Lower leg skin (tissue), 4 donors: ENCODE results near the gene POGZ. TPM values are rescaled to one million over a fixed set of nuclear protein-coding genes. Genes with fewer than 3 reads are reported as not detected.

ENCODE experiments used
- DNase-seq, 2 donors: peaks; one replicate each; pipeline ENCODE4 v3.0.0-alpha.2; 2019; ENCODE audit warnings: low spot score in 2 of 2
- H3K4me3 ChIP-seq: fragments of 200-600 bp; sonication (generic); 2 replicates; pipeline ENCODE4 v1.5.1; 2017; ENCODE audit warnings: mild to moderate bottlenecking, low read depth; ENCODE audit not compliant: poor library complexity, severe bottlenecking
- CTCF ChIP-seq, 3 donors: fragments of 450-650 bp; IDR thresholded peaks; one replicate each; pipeline ENCODE4 v1.5.1; 2016; ENCODE audit warnings: antibody characterized with exemption in 3 of 3, mild to moderate bottlenecking in 3 of 3, moderate library complexity in 2 of 3
- POLR2A ChIP-seq, 2 donors: fragments of 450-650 bp; IDR thresholded peaks; one replicate each; pipeline ENCODE4 v1.6.1; 2016 to 2017; ENCODE audit warnings: antibody characterized with exemption in 2 of 2, mild to moderate bottlenecking in 1 of 2, moderate library complexity in 1 of 2
- WGBS, 2 donors: methylation state at CpG; one replicate each; pipeline ENCODE4 v1.1.5; 2018; 5-methylcytosine and 5-hydroxymethylcytosine counted together
- intact Hi-C: fragments of 100-400 bp; cut with DNase I; formaldehyde crosslinking; loops from one replicate; pipeline ENCODE4 v1.15.0; 2023; ENCODE audit warnings: low total_unique reads
- total RNA-seq, 4 donors: library from RNA; depleted of rRNA; stranded (reverse); fragments of >200 nt; gene quantifications; one replicate each; pipeline ENCODE4 v1.1.0, GENCODE V29; 2016

The POGZ gene
- total RNA-seq, 4 donors from 2014 or later: 23.7 to 71.8 (median 26.8) TPM

- WGBS, 2 donors: 85 to 94% methylated on average over 3 of the region's 3 CpGs
- no peak for DNase-seq
- intact Hi-C loops: no loop called here
- TF ChIP-seq POLR2A (IDR thresholded peaks at IDR 0.05) (no peak), CTCF (IDR thresholded peaks at IDR 0.05) (no peak)
- no peak overlapping the region for H3K4me3 ChIP-seq
Measured at GRCh38 chr1:151477066-151477465, 17.8 kb upstream of the POGZ start.

GRCh38 chr1:151476083-151476482 lies 16.8 kb upstream of the POGZ start:
- intact Hi-C loops: no loop called here
- no peak overlapping the region for H3K4me3 ChIP-seq
- 78 to 85% methylated on average over 6 of the region's 6 CpGs for WGBS, 2 donors
- DNase-seq: peak in 1 of 2 donors; percentile 8
- TF ChIP-seq CTCF (IDR thresholded peaks at IDR 0.05) (no peak), POLR2A (IDR thresholded peaks at IDR 0.05) (no peak)

- WGBS, 2 donors: 79 to 84% methylated on average over 1 of the region's 1 CpG
- no peak for TF ChIP-seq CTCF (IDR thresholded peaks at IDR 0.05)
- TF ChIP-seq POLR2A (IDR thresholded peaks at IDR 0.05): no peak
- no peak for DNase-seq
- no peak overlapping the region for H3K4me3 ChIP-seq
- intact Hi-C loops: no loop called here
Measured at GRCh38 chr1:151475175-151475574, 15.9 kb upstream of the POGZ start.

GRCh38 chr1:151474745-151475144 lies 15.5 kb upstream of the POGZ start:
- TF ChIP-seq POLR2A (IDR thresholded peaks at IDR 0.05) (no peak), CTCF (IDR thresholded peaks at IDR 0.05) (no peak)
- no peak for DNase-seq
- no peak overlapping the region for H3K4me3 ChIP-seq
- WGBS, 2 donors: 83 to 88% methylated on average over 3 of the region's 3 CpGs
- intact Hi-C loops: no loop called here

- peak; percentile 26 to 83 for DNase-seq
- no peak for TF ChIP-seq POLR2A (IDR thresholded peaks at IDR 0.05)
- intact Hi-C loops: no loop called here
- peak overlapping the region; percentile 25 for H3K4me3 ChIP-seq
- 3 to 4% methylated on average over 36 of the region's 36 CpGs for WGBS, 2 donors
Measured at GRCh38 chr1:151472856-151473731, 13.8 kb upstream of the POGZ start.

- intact Hi-C loops: no loop called here
- WGBS, 2 donors: 42 to 57% methylated on average over 1 of the region's 1 CpG
- H3K4me3 ChIP-seq: no peak overlapping the region
- TF ChIP-seq CTCF (IDR thresholded peaks at IDR 0.05) (no peak), POLR2A (IDR thresholded peaks at IDR 0.05) (no peak)
- DNase-seq: no peak
Measured at GRCh38 chr1:151465026-151465425, 5.7 kb upstream of the POGZ start.
